Natural killer cell (primary cell): Measurements from ENCODE around the gene CDPF1. TPM values are rescaled to one million over a fixed set of nuclear protein-coding genes. Genes with fewer than 3 reads are reported as not detected.
A peak's percentile ranks its signal among the peaks of the same experiment; 100 is the strongest.

ENCODE experiments used
- ATAC-seq, 3 donors: fragments of 150-1000 bp in 2 of 3; fragments of 200-7000 bp in 1 of 3; cut with Tn5 transposase; 1 replicate in 1 of 3; 2 replicates in 2 of 3; pipeline ENCODE4 v1.10.0; 2021; ENCODE audit warnings: mild to moderate bottlenecking in 2 of 3, moderate library complexity in 2 of 3
- DNase-seq, 2 donors: peaks; one replicate each; pipeline versions ENCODE4 v3.0.0 to v3.0.0-alpha.2; 2013 to 2021; ENCODE audit warnings: mixed read lengths in 1 of 2
- H3K27ac ChIP-seq: one replicate; pipeline ENCODE4 v1.5.1; 2013; ENCODE audit warnings: mild to moderate bottlenecking, low read length
- H3K27me3 ChIP-seq: one replicate; pipeline ENCODE4 v1.6.1; 2013; ENCODE audit warnings: low read length; ENCODE audit not compliant: control insufficient read depth, insufficient read depth
- H3K36me3 ChIP-seq: one replicate; pipeline ENCODE4 v1.6.1; 2013; ENCODE audit warnings: low read length; ENCODE audit not compliant: control insufficient read depth, insufficient read depth
- H3K4me1 ChIP-seq: one replicate; pipeline ENCODE4 v1.6.1; 2013; ENCODE audit warnings: low read length; ENCODE audit not compliant: control insufficient read depth, insufficient read depth
- H3K4me3 ChIP-seq: one replicate; pipeline ENCODE4 v1.5.1; 2013; ENCODE audit warnings: low read length
- H3K9me3 ChIP-seq: one replicate; pipeline ENCODE4 v1.6.1; 2013; ENCODE audit warnings: low read length; ENCODE audit not compliant: control insufficient read depth, insufficient read depth
- H3K27ac Mint-ChIP-seq, 2 donors: one replicate each; pipeline ENCODE4 v1.8.0; 2022; ENCODE audit warnings: mild to moderate bottlenecking in 2 of 2, mixed read lengths in 2 of 2, moderate library complexity in 1 of 2
- H3K27me3 Mint-ChIP-seq, 2 donors: one replicate each; pipeline ENCODE4 v1.8.0; 2022; ENCODE audit warnings: low read depth in 2 of 2, mixed read lengths in 2 of 2
- H3K36me3 Mint-ChIP-seq: one replicate; pipeline ENCODE4 v1.8.0; 2022; ENCODE audit warnings: mixed read lengths
- H3K4me1 Mint-ChIP-seq, 2 donors: one replicate each; pipeline ENCODE4 v1.8.0; 2022; ENCODE audit warnings: mixed read lengths in 2 of 2
- H3K4me3 Mint-ChIP-seq: one replicate; pipeline ENCODE4 v1.8.0; 2022; ENCODE audit warnings: mild to moderate bottlenecking, moderate library complexity, mixed read lengths
- H3K9me3 Mint-ChIP-seq, 2 donors: one replicate each; pipeline ENCODE4 v1.8.0; 2022; ENCODE audit warnings: mixed read lengths in 2 of 2
- CTCF ChIP-seq: fragments of 200-600 bp; IDR thresholded peaks from one replicate; pipeline ENCODE4 v1.8.0; 2022; ENCODE audit warnings: antibody characterized with exemption
- WGBS: methylation state at CpG from one replicate; pipeline ENCODE4 v1.1.7; 2013; ENCODE audit warnings: missing lambda C conversion rate; ENCODE audit not compliant: insufficient coverage; 5-methylcytosine and 5-hydroxymethylcytosine counted together
- intact Hi-C: fragments of 100-400 bp; cut with micrococcal nuclease; formaldehyde crosslinking; loops from one replicate; pipeline ENCODE4 v1.14.2; 2022
- total RNA-seq, 4 donors: library from RNA; stranded (reverse); fragments of 120-200 nt in 1 of 4; gene quantifications; one replicate each; pipeline versions ENCODE4 v1.2.3 to v1.2.4, GENCODE V29; 2013 to 2022

Gene CDPF1
- total RNA-seq, 3 donors from 2014 or later (not counting 1 experiment from before 2014, with no cell fraction given) = 5.0 to 11.4 (median 7.2) TPM

GRCh38 chr22:46225631-46226030 lies 24.5 kb downstream of the CDPF1 start:
- Histone ChIP-seq H3K27ac (no peak overlapping the region), H3K4me1 (peaks cover 8% of the 10 kb centered on the region), H3K4me3 (no peak overlapping the region), H3K27me3 (no peaks in the 10 kb centered on the region), H3K36me3 (peaks cover 4% of the 10 kb centered on the region), H3K9me3 (no peaks in the 10 kb centered on the region)
- Mint-ChIP-seq H3K27me3 (no peaks in the 10 kb centered on the region), H3K4me3 (no peak overlapping the region), H3K4me1 (no peaks in the 10 kb centered on the region), H3K27ac (no peak overlapping the region), H3K36me3 (no peaks in the 10 kb centered on the region), H3K9me3 (no peaks in the 10 kb centered on the region)
- DNase-seq = no peak
- 97% methylated on average over 7 of the region's 7 CpGs for WGBS
- no peak for TF ChIP-seq CTCF
- ATAC-seq = peak in 1 of 3 donors; percentile 37
- intact Hi-C loops = no loop called here

- no peaks in the 10 kb centered on the region for H3K36me3 Mint-ChIP-seq
- H3K4me3 Mint-ChIP-seq = no peak overlapping the region
- Histone ChIP-seq H3K27me3 (no peaks in the 10 kb centered on the region), H3K9me3 (no peaks in the 10 kb centered on the region), H3K27ac (no peak overlapping the region), H3K4me1 (peaks cover 3% of the 10 kb centered on the region), H3K4me3 (no peak overlapping the region), H3K36me3 (peaks cover 4% of the 10 kb centered on the region)
- H3K9me3 Mint-ChIP-seq = no peaks in the 10 kb centered on the region
- intact Hi-C loops = no loop called here
- no peak overlapping the region for H3K27ac Mint-ChIP-seq
- H3K4me1 Mint-ChIP-seq = no peaks in the 10 kb centered on the region
- no peaks in the 10 kb centered on the region for H3K27me3 Mint-ChIP-seq
- no peak for DNase-seq
- no peak for TF ChIP-seq CTCF
- no peak for ATAC-seq
- WGBS = 93% methylated on average over 10 of the region's 10 CpGs
Measured at GRCh38 chr22:46224898-46225290, 25.2 kb downstream of the CDPF1 start.

GRCh38 chr22:46224044-46224897 lies 25.8 kb downstream of the CDPF1 start:
- Mint-ChIP-seq H3K4me1 (peaks cover 5% of the 10 kb centered on the region in 2 donors), H3K36me3 (no peaks in the 10 kb centered on the region), H3K27ac (no peak overlapping the region), H3K27me3 (no peaks in the 10 kb centered on the region), H3K9me3 (no peaks in the 10 kb centered on the region), H3K4me3 (no peak overlapping the region)
- no peak for ATAC-seq
- intact Hi-C loops = no loop called here
- H3K9me3 ChIP-seq = no peaks in the 10 kb centered on the region
- H3K27me3 ChIP-seq = no peaks in the 10 kb centered on the region
- H3K4me1 ChIP-seq = peaks cover 2% of the 10 kb centered on the region
- WGBS = 90% methylated on average over 22 of the region's 23 CpGs
- H3K36me3 ChIP-seq = peaks cover 6% of the 10 kb centered on the region
- H3K27ac ChIP-seq = no peak overlapping the region
- no peak for TF ChIP-seq CTCF
- H3K4me3 ChIP-seq = no peak overlapping the region
- no peak for DNase-seq
